Stimulated activated CD8-positive, alpha-beta memory T cell treated with anti-CD3 and anti-CD28 coated beads, Interleukin-2, amount 100 ng/mL, for 48 hours (primary cell): ENCODE results near the gene TRIM31.

Experiments used
- DNase-seq, 2 donors: peaks; one replicate each; pipeline ENCODE4 v3.0.0-alpha.2; 2020; ENCODE audit warnings: low read depth in 2 of 2

Gene TRIM31

GRCh38 chr6:30116724-30117123 is 3.8 kb upstream of the TRIM31 start:
- DNase-seq: no peak

- DNase-seq: no peak
These were observed 951 bp upstream of the TRIM31 start for GRCh38 chr6:30113841-30114240.

- DNase-seq: no peak
These were observed 392 bp downstream of the TRIM31 start for GRCh38 chr6:30112402-30112994.

- DNase-seq: no peak
These were observed 1.5 kb downstream of the TRIM31 start for GRCh38 chr6:30111266-30111856.

- no peak for DNase-seq
These were observed 8.2 kb downstream of the TRIM31 start for GRCh38 chr6:30104661-30105060.

- DNase-seq: no peak
These were observed 9.1 kb downstream of the TRIM31 start for GRCh38 chr6:30103872-30104179.

- peak; percentile 58 to 76 for DNase-seq
These were observed 9.7 kb downstream of the TRIM31 start for GRCh38 chr6:30102970-30103871.

- no peak for DNase-seq
These were observed 10.4 kb downstream of the TRIM31 start for GRCh38 chr6:30102414-30102969.

- DNase-seq: peak; percentile 66 to 68
These were observed 11.2 kb downstream of the TRIM31 start for GRCh38 chr6:30101444-30102413.

GRCh38 chr6:30100585-30101443 is 12.1 kb downstream of the TRIM31 start:
- DNase-seq: no peak

GRCh38 chr6:30100154-30100553 is 12.7 kb downstream of the TRIM31 start:
- DNase-seq: no peak

GRCh38 chr6:30097902-30098768 is 14.8 kb downstream of the TRIM31 start:
- DNase-seq: no peak

- no peak for DNase-seq
These were observed 16.1 kb downstream of the TRIM31 start for GRCh38 chr6:30096829-30097228.

GRCh38 chr6:30093951-30094661 is 18.8 kb downstream of the TRIM31 start:
- DNase-seq: no peak

- DNase-seq: no peak
These were observed 19.9 kb downstream of the TRIM31 start for GRCh38 chr6:30092852-30093543.

- DNase-seq: no peak
These were observed 21.1 kb downstream of the TRIM31 start for GRCh38 chr6:30091577-30092381.

GRCh38 chr6:30087876-30088275 is 25.0 kb downstream of the TRIM31 start:
- no peak for DNase-seq
